K562 (cell line): Measurements from ENCODE around the gene LGALS7. TPM values are rescaled to one million over a fixed set of nuclear protein-coding genes. Genes with fewer than 3 reads are reported as not detected.
"Not testable (repeated sequence)": the region's sequence is repeated elsewhere in the genome, so short reads cannot be mapped to it uniquely, and the experiment has no call there.

ENCODE experiments used
- ATAC-seq: fragments of 200-7000 bp; cut with Tn5 transposase; 3 replicates; pipeline ENCODE4 v1.9.1; 2020; ENCODE audit warnings: moderate library complexity
- BruUV-seq: library from RNA; stranded (reverse); fragments of 400-500 nt; replicated peaks from 2 replicates; lab custom pipeline; 2021; lab: Mats Ljungman, UMichigan
- CTCF ChIA-PET: fragments of 300-600 bp; formaldehyde crosslinking; extraction: SDS; loops from one replicate; lab custom pipeline; 2021; ENCODE audit warnings: low intra/inter-chr PET ratio; lab: Yijun Ruan, JAX
- POLR2A ChIA-PET: fragments of 300-600, 350-650 bp; sonication (Branson Sonifier 250); formaldehyde crosslinking; extraction: SDS; loops from one replicate; lab custom pipeline; 2021; ENCODE audit warnings: antibody characterized with exemption, inconsistent platforms; lab: Yijun Ruan, JAX
- DNase-seq, 4 experiments: peaks; one replicate each; pipeline versions ENCODE4 v3.0.0 to v3.0.0-alpha.2; 2011 to 2018; ENCODE audit warnings: low spot score in 3 of 4, mixed read lengths in 3 of 4; ENCODE audit errors: extremely low read depth in 1 of 4
- FAIRE-seq: peaks from 2 replicates; lab custom pipeline; 2011; peaks lifted over from hg19 to GRCh38; lab: Jason Lieb, UNC
- H2AFZ ChIP-seq: 2 replicates; pipeline ENCODE4 v1.6.0; 2011; ENCODE audit warnings: low read depth, low read length, control low read depth, inconsistent platforms
- H3K27ac ChIP-seq: fragments of 200-600 bp; 3 replicates; pipeline ENCODE4 v1.8.0; 2011; ENCODE audit warnings: low read depth, mild to moderate bottlenecking, control low read depth, inconsistent platforms, low read length, moderate library complexity, mixed read lengths; ENCODE audit errors: extremely low read depth
- H3K27me3 ChIP-seq, 2 experiments: fragments of 300-600 bp in 1 of 2; 2 replicates in 1 of 2; 3 replicates in 1 of 2; pipeline versions ENCODE4 v1.6.0 to v1.8.0; 2011; ENCODE audit warnings: inconsistent platforms in 2 of 2, low read length in 2 of 2, mild to moderate bottlenecking in 1 of 2, mixed read lengths in 1 of 2, moderate library complexity in 1 of 2; ENCODE audit not compliant: control insufficient read depth in 2 of 2, insufficient read depth in 2 of 2
- H3K36me3 ChIP-seq: fragments of 300-600 bp; 3 replicates; pipeline ENCODE4 v1.8.0; 2011; ENCODE audit warnings: mild to moderate bottlenecking, low read length, inconsistent platforms; ENCODE audit not compliant: control insufficient read depth, insufficient read depth
- H3K4me1 ChIP-seq, 2 experiments: fragments of 200-600 bp in 1 of 2; replicated peaks in 1 of 2; 2 replicates in 1 of 2; 3 replicates in 1 of 2; pipeline versions ENCODE4 v1.5.1 to v1.8.0; 2011; ENCODE audit warnings: inconsistent platforms in 2 of 2, low read length in 2 of 2, mild to moderate bottlenecking in 1 of 2, mixed read lengths in 1 of 2, moderate library complexity in 1 of 2; ENCODE audit not compliant: control insufficient read depth in 2 of 2, insufficient read depth in 2 of 2
- H3K4me2 ChIP-seq: 2 replicates; pipeline ENCODE4 v1.6.1; 2011; ENCODE audit warnings: low read length, control low read depth, inconsistent platforms, mixed read lengths; ENCODE audit not compliant: insufficient read depth
- H3K4me3 ChIP-seq: fragments of 200-600 bp; sonication (generic), shearing (Covaris generic); 2 replicates; pipeline ENCODE4 v1.5.1; 2016; ENCODE audit warnings: control low read depth, inconsistent platforms
- H3K79me2 ChIP-seq: fragments of 200-600 bp; 3 replicates; pipeline ENCODE4 v1.8.0; 2011; ENCODE audit warnings: low read length, inconsistent platforms; ENCODE audit not compliant: control insufficient read depth, insufficient read depth
- H3K9ac ChIP-seq, 2 experiments: 2 replicates each; pipeline versions ENCODE4 v1.6.0 to v1.6.1; 2011; ENCODE audit warnings: low read depth in 2 of 2, low read length in 2 of 2, control low read depth in 1 of 2, inconsistent platforms in 1 of 2, mild to moderate bottlenecking in 1 of 2, mixed read lengths in 1 of 2; ENCODE audit not compliant: insufficient read depth in 1 of 2
- H3K9me1 ChIP-seq: one replicate; pipeline ENCODE4 v1.6.0; 2011; ENCODE audit warnings: inconsistent platforms, mild to moderate bottlenecking, low read length, moderate library complexity; ENCODE audit not compliant: control insufficient read depth, insufficient read depth
- H3K9me3 ChIP-seq: replicated peaks from 2 replicates; pipeline ENCODE4 v1.5.1; 2011; ENCODE audit warnings: low read depth, low read length, inconsistent platforms; ENCODE audit not compliant: control insufficient read depth, insufficient read depth
- H4K20me1 ChIP-seq: replicated peaks from 2 replicates; pipeline ENCODE4 v1.6.1; 2011; ENCODE audit warnings: low read length, inconsistent platforms, mixed read lengths; ENCODE audit not compliant: control insufficient read depth, insufficient read depth
- ARID1B ChIP-seq: fragments of 450-650 bp; IDR thresholded peaks from 2 replicates; pipeline ENCODE4 v1.6.1; 2016; ENCODE audit warnings: antibody characterized with exemption, mild to moderate bottlenecking, inconsistent platforms
- ATF6 ChIP-seq: sonication (generic); formaldehyde crosslinking; IDR thresholded peaks from 2 replicates; pipeline ENCODE4 v1.4.0; 2020; ENCODE audit warnings: mild to moderate bottlenecking, missing genetic modification reagents
- NCOR1 ChIP-seq: fragments of 450-650 bp; IDR thresholded peaks from 2 replicates; pipeline ENCODE4 v1.6.1; 2016; ENCODE audit warnings: mild to moderate bottlenecking, moderate library complexity
- NEUROD1 ChIP-seq: fragments of 150-350 bp; IDR thresholded peaks from 2 replicates; pipeline ENCODE4 v1.6.1; 2014; ENCODE audit warnings: borderline replicate concordance, low read length, low read depth; ENCODE audit not compliant: partially characterized antibody
- POLR2H ChIP-seq: IDR thresholded peaks from 2 replicates; pipeline ENCODE4 v1.6.1; 2016; ENCODE audit warnings: missing genetic modification characterization, low read depth, mild to moderate bottlenecking, control low read depth, missing compliant biosample characterization, moderate library complexity
- SMARCC2 ChIP-seq: fragments of 450-650 bp; IDR thresholded peaks from 2 replicates; pipeline ENCODE4 v1.6.1; 2017; ENCODE audit warnings: antibody characterized with exemption, moderate library complexity, mild to moderate bottlenecking, low read depth
- THRAP3 ChIP-seq: fragments of 450-650 bp; IDR thresholded peaks from 2 replicates; pipeline ENCODE4 v1.6.1; 2016; ENCODE audit warnings: mild to moderate bottlenecking, inconsistent platforms, borderline replicate concordance
- ZBTB17 ChIP-seq: fragments of 450-650 bp; formaldehyde crosslinking; IDR thresholded peaks from 2 replicates; pipeline ENCODE4 v1.4.0; 2020; ENCODE audit warnings: mild to moderate bottlenecking
- ZBTB43 ChIP-seq: sonication (generic); formaldehyde crosslinking; IDR thresholded peaks from 2 replicates; pipeline ENCODE4 v1.8.0; 2023; ENCODE audit warnings: mild to moderate bottlenecking, missing genetic modification reagents
- ZNF586 ChIP-seq: fragments of 450-650 bp; formaldehyde crosslinking; conservative IDR thresholded peaks from 2 replicates; pipeline ENCODE4 v1.4.0; 2020; ENCODE audit warnings: mild to moderate bottlenecking, moderate library complexity
- ZNF609 ChIP-seq: sonication (generic); formaldehyde crosslinking; IDR thresholded peaks from 2 replicates; pipeline ENCODE4 v1.8.1; 2023; ENCODE audit warnings: missing genetic modification reagents, mild to moderate bottlenecking, borderline replicate concordance
- WGBS: fragments of 100-300 bp; shearing (Covaris generic); methylation state at CpG from one replicate; pipeline ENCODE4 v1.1.6; 2016; ENCODE audit warnings: low coverage, mixed read lengths; ENCODE audit not compliant: insufficient coverage; ENCODE audit errors: missing lambda C conversion rate; 5-methylcytosine and 5-hydroxymethylcytosine counted together
- in situ Hi-C: fragments of 300-500 bp; cut with MboI; formaldehyde crosslinking; loops from 4 replicates; pipeline ENCODE4 v1.15.0; 2018; ENCODE audit warnings: inconsistent platforms, mixed read lengths
- intact Hi-C: fragments of 100-400 bp; cut with micrococcal nuclease; formaldehyde crosslinking; loops from 2 replicates; pipeline ENCODE4 v1.14.2; 2022
- polyA plus RNA-seq, 8 experiments: library from polyadenylated mRNA; depleted of rRNA in 4 of 8; stranded (reverse) in 5 of 8; unstranded in 3 of 8; fragments of >200 nt; fragmentation: Nextera tagmentation in 2 of 8; fragmentation: Illumina TruSeq in 1 of 8; extraction: Ambion mirVana in 2 of 8; extraction: Trizol in 1 of 8; gene quantifications; 2 replicates each; pipeline versions ENCODE4 v1.2.1 to v1.2.3, GENCODE V29; 2011 to 2014; ENCODE audit warnings: inconsistent platforms in 1 of 8, missing spikeins in 1 of 8
- total RNA-seq, 7 experiments: library from RNA; depleted of rRNA in 6 of 7; stranded (reverse); fragments of >200 nt in 6 of 7; fragmentation: Illumina TruSeq in 2 of 7; extraction: Trizol in 2 of 7; gene quantifications; 2 replicates each; pipeline versions ENCODE4 v1.2.1 to v1.2.3, GENCODE V29; 2011 to 2021; ENCODE audit warnings: low replicate concordance in 1 of 7

LGALS7 gene
- total and polyA plus RNA-seq, 9 of the 15 experiments (the other 6 are each of a cell fraction or from before 2014, with no cell fraction given) = not detected

GRCh38 chr19:38792250-38793111, 19.2 kb upstream of the LGALS7 start (continued):
- no peak for TF ChIP-seq ZNF609 (CRISPR knock-in tag)
- no peak for TF ChIP-seq ZNF586
- TF ChIP-seq SMARCC2 = no peak
- no peak for TF ChIP-seq ARID1B
- no peak for TF ChIP-seq NCOR1
- TF ChIP-seq POLR2H (tag) = no peak
- TF ChIP-seq NEUROD1 = no peak
- TF ChIP-seq THRAP3 = no peak
- TF ChIP-seq ATF6 (CRISPR knock-in tag) = no peak
- no peak for TF ChIP-seq ZBTB43 (CRISPR knock-in tag)
- TF ChIP-seq ZBTB17 (CRISPR knock-in tag) = no peak

GRCh38 chr19:38791451-38792064, 18.2 kb upstream of the LGALS7 start:
- no CpG with 5 or more reads among the region's 40 CpGs for WGBS
- H3K27ac ChIP-seq, H3K4me1 ChIP-seq, H4K20me1 ChIP-seq, H3K27me3 ChIP-seq, FAIRE-seq, POLR2A ChIA-PET, H3K9me3 ChIP-seq, DNase-seq, H3K36me3 ChIP-seq, H3K4me2 ChIP-seq, H2AFZ ChIP-seq, BruUV-seq, H3K4me3 ChIP-seq, ATAC-seq, H3K9me1 ChIP-seq, intact Hi-C loops, in situ Hi-C loops, CTCF ChIA-PET, H3K9ac ChIP-seq, H3K79me2 ChIP-seq: not testable (repeated sequence)
